Measurements from ENCODE around the gene CD84. TPM values are rescaled to one million over a fixed set of nuclear protein-coding genes. Genes with fewer than 3 reads are reported as not detected.

The CD84 gene
- total RNA-seq, 2 experiments from 2014 or later, result 32.7 to 36.9 TPM

DNA sequence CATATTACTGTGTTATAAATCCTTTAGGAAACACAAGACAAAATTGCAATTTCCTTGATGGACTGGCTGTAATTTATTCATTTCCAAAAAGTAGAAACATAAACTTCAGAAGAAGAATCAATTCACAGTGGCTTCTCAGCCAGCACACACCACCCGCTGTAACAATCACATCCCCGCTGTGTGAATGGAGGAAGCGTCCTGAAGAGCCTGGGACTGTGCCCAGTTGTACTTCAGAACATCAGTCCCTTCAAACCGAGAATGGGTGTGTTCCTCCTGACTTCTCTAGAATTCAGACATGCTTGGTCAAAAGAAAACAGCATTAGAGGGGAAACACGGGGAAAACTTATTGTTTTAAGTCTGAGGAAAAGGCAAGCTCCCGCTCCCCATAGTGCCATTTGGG lies 28.8 kb upstream of the CD84 start:
- Mint-ChIP-seq H3K36me3 (ENCODE audit: low read depth) (peaks cover 66% of the 10 kb centered on the region), H3K27ac (peak overlapping the region; percentile 67), H3K4me3 (no peak overlapping the region), H3K27me3 (no peaks in the 10 kb centered on the region), H3K9me3 (peaks cover 7% of the 10 kb centered on the region), H3K4me1 (ENCODE audit: low read depth) (peaks cover 45% of the 10 kb centered on the region)
- intact Hi-C loops (cut with DNase I, micrococcal nuclease), result loop anchor here (5.0 to 10.0 kb wide), 3 partner anchors 116 to 416 kb away; partner anchors contain the start of gene CASQ1 (in 2 of the 2)
- H3K9me3 ChIP-seq (ENCODE audit: control insufficient read depth in 1 of 2, insufficient read depth in 1 of 2, low read length in 2 of 2), result peaks cover 0 to 5% of the 10 kb centered on the region in 2 experiments
- ATAC-seq (ENCODE audit: poor library complexity) (no peak), DNase-seq (no peak)
- H3K27ac ChIP-seq (ENCODE audit: low read depth in 1 of 2, low read length in 2 of 2), result no peak overlapping the region
- POLR2A ChIA-PET, result interaction anchor here (1.0 to 5.3 kb wide), 3 partner anchors 29 to 64 kb away, joined by 3 to 21 read pairs (median 4); partner anchors contain the start of gene CD84
- H3K36me3 ChIP-seq (ENCODE audit: insufficient read depth, low read length), result peaks cover 57% of the 10 kb centered on the region
- H3K27me3 ChIP-seq (ENCODE audit: control insufficient read depth in 1 of 2, insufficient read depth in 2 of 2, low read length in 2 of 2), result no peaks in the 10 kb centered on the region
- H3K4me3 ChIP-seq (ENCODE audit: low read length), result no peak overlapping the region
- CTCF ChIA-PET, result interaction anchor here (1.1 to 2.3 kb wide), 6 partner anchors 32 to 180 kb away, joined by 3 to 12 read pairs (median 6); no protein-coding TSS in a partner anchor
- H3K4me1 ChIP-seq (ENCODE audit: insufficient read depth, low read length), result peaks cover 29% of the 10 kb centered on the region
- TF ChIP-seq, protein P1, sequence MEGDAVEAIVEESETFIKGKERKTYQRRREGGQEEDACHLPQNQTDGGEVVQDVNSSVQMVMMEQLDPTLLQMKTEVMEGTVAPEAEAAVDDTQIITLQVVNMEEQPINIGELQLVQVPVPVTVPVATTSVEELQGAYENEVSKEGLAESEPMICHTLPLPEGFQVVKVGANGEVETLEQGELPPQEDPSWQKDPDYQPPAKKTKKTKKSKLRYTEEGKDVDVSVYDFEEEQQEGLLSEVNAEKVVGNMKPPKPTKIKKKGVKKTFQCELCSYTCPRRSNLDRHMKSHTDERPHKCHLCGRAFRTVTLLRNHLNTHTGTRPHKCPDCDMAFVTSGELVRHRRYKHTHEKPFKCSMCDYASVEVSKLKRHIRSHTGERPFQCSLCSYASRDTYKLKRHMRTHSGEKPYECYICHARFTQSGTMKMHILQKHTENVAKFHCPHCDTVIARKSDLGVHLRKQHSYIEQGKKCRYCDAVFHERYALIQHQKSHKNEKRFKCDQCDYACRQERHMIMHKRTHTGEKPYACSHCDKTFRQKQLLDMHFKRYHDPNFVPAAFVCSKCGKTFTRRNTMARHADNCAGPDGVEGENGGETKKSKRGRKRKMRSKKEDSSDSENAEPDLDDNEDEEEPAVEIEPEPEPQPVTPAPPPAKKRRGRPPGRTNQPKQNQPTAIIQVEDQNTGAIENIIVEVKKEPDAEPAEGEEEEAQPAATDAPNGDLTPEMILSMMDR (IDR thresholded peaks at IDR 0.05), result no peak

DNA sequence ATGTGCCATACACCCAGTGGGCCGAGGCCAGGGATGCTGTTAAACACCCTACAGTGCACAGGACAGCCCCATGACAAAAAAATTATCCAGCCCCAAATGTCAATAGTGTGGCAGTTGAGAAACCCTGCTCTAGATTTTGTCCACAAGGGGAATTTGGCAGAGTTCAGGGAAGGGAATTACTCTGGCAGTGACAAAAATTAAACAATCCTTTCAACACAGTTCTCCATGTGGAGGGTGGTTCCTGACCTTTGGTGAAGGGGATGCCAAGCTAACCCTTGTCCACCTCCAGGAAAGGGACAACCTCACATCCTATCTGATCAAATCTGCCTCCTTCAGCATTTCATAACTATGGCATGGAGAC lies 28.4 kb upstream of the CD84 start:
- Histone ChIP-seq H3K36me3 (ENCODE audit: insufficient read depth, low read length) (peaks cover 53% of the 10 kb centered on the region), H3K27ac (ENCODE audit: low read depth in 1 of 2, low read length in 2 of 2) (no peak overlapping the region)

DNA sequence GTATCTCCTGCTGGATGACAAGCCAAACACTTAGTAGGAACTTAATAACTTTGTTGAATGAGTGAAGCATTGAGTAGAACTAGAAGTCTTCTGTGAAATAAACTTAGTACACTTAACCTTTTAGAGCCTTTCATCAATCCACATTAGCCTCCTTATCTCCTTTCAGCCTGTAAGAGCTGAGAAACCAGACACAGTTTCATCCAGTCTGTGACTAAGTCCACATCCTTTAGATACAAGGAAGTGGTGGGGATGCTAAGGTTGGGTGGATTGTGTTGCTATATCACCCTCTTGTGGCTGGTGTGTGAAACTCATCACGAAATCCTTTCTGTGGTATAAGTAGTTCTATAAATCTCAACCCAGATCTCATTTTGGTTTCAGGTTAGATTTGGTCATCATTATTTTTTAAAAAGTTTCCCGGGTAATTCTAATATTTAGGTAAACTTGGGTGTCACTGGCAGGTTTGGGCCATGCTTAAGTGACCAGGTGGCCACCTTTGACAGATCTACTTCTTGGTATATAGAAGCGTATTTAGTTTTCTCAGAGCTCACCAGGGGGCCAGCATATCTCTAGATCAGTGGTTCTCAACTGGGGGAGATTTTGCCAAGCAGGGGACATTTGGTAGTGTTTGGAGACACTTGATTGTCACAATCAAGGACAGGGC lies 27.8 kb upstream of the CD84 start:
- Mint-ChIP-seq H3K4me3 (peak overlapping the region; percentile 28), H3K27ac (peak overlapping the region; percentile 67), H3K36me3 (ENCODE audit: low read depth) (peaks cover 63% of the 10 kb centered on the region), H3K27me3 (no peaks in the 10 kb centered on the region), H3K9me3 (peaks cover 7% of the 10 kb centered on the region), H3K4me1 (ENCODE audit: low read depth) (peaks cover 45% of the 10 kb centered on the region)
- TF ChIP-seq, protein P1 (IDR thresholded peaks at IDR 0.05), result peak; percentile 87
- intact Hi-C loops (cut with DNase I, micrococcal nuclease), result loop anchor here (1.0 to 10.0 kb wide), 8 partner anchors 62 to 415 kb away; partner anchors contain the start of genes CASQ1 (in 2 of the 2), COPA (in 1 of the 2) and NCSTN (in 1 of the 2)
- ATAC-seq (ENCODE audit: poor library complexity) (peak; percentile 98), DNase-seq (peak in 12 of 14 experiments; percentile 26 to 90 (median 53))
- H3K4me1 ChIP-seq (ENCODE audit: insufficient read depth, low read length), result peaks cover 29% of the 10 kb centered on the region
- POLR2A ChIA-PET, result interaction anchor here (0.5 to 5.3 kb wide), 8 partner anchors 12 to 178 kb away, joined by 3 to 21 read pairs (median 4); partner anchors contain the start of gene CD84
- peaks cover 48% of the 10 kb centered on the region for H3K36me3 ChIP-seq (ENCODE audit: insufficient read depth, low read length)
- no peaks in the 10 kb centered on the region for H3K27me3 ChIP-seq (ENCODE audit: control insufficient read depth in 1 of 2, insufficient read depth in 2 of 2, low read length in 2 of 2)
- H3K9me3 ChIP-seq (ENCODE audit: control insufficient read depth in 1 of 2, insufficient read depth in 1 of 2, low read length in 2 of 2), result peaks cover 5% of the 10 kb centered on the region in 2 experiments
- CTCF ChIA-PET, result interaction anchor here (0.6 to 2.3 kb wide), 30 partner anchors 11 to 316 kb away, joined by 3 to 15 read pairs (median 4); partner anchors contain the start of gene SLAMF6
- no peak overlapping the region for H3K27ac ChIP-seq (ENCODE audit: low read depth in 1 of 2, low read length in 2 of 2)
- no peak overlapping the region for H3K4me3 ChIP-seq (ENCODE audit: low read length)

More for the DNA sequence above, 28.4 kb upstream of the CD84 start:
- no peak overlapping the region for H3K4me3 ChIP-seq (ENCODE audit: low read length)
- Mint-ChIP-seq H3K27ac (peak overlapping the region; percentile 67), H3K4me1 (ENCODE audit: low read depth) (peaks cover 45% of the 10 kb centered on the region), H3K27me3 (no peaks in the 10 kb centered on the region), H3K4me3 (no peak overlapping the region), H3K9me3 (peaks cover 7% of the 10 kb centered on the region), H3K36me3 (ENCODE audit: low read depth) (peaks cover 66% of the 10 kb centered on the region)
- CTCF ChIA-PET, result interaction anchor here (1.0 to 2.3 kb wide), 16 partner anchors 11 to 316 kb away, joined by 3 to 15 read pairs (median 4); partner anchors contain the start of gene SLAMF6
- H3K4me1 ChIP-seq (ENCODE audit: insufficient read depth, low read length), result peaks cover 29% of the 10 kb centered on the region
- POLR2A ChIA-PET, result interaction anchor here (0.7 to 5.3 kb wide), 6 partner anchors 29 to 179 kb away, joined by 3 to 21 read pairs (median 5); partner anchors contain the start of gene CD84
- intact Hi-C loops (cut with DNase I, micrococcal nuclease), result loop anchor here (1.0 to 10.0 kb wide), 8 partner anchors 63 to 415 kb away; partner anchors contain the start of genes CASQ1 (in 2 of the 2), COPA (in 1 of the 2) and NCSTN (in 1 of the 2)
- no peaks in the 10 kb centered on the region for H3K27me3 ChIP-seq (ENCODE audit: control insufficient read depth in 1 of 2, insufficient read depth in 2 of 2, low read length in 2 of 2)
- DNase-seq, result no peak
- peaks cover 1 to 5% of the 10 kb centered on the region in 2 experiments for H3K9me3 ChIP-seq (ENCODE audit: control insufficient read depth in 1 of 2, insufficient read depth in 1 of 2, low read length in 2 of 2)
- TF ChIP-seq, protein P1 (IDR thresholded peaks at IDR 0.05), result no peak
- no peak for ATAC-seq (ENCODE audit: poor library complexity)
